SIG-M5 treated with dmso at 0.1 percent for 504 hours (cell line): ENCODE results near the gene SSTR5.

Source experiments
- DNase-seq: peaks from one replicate; lab custom pipeline; 2025; ENCODE audit not compliant: unreplicated experiment; lab: John Stamatoyannopoulos, UW

The SSTR5 gene

DNA sequence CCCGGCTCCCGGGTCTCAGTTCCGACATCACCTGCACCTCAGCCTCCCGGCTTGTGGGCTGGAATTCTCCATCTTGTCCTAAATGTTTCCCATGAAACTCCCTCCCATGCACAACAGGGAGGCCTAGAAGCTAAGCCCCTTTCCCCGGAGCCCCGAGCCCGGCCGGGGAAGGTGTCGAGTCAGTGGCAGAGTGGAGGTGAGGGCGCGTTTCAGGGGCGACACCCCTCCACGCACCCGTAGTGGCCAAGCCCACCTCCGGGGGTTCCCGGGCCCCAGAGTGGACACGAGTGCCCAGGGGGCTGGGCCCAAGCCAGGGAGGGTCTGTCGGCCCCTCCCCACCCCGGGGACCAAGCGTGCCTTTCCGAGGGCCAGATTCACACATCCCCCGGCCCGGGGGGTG lies 48.5 kb downstream of the SSTR5 start:
- DNase-seq: no peak

DNA sequence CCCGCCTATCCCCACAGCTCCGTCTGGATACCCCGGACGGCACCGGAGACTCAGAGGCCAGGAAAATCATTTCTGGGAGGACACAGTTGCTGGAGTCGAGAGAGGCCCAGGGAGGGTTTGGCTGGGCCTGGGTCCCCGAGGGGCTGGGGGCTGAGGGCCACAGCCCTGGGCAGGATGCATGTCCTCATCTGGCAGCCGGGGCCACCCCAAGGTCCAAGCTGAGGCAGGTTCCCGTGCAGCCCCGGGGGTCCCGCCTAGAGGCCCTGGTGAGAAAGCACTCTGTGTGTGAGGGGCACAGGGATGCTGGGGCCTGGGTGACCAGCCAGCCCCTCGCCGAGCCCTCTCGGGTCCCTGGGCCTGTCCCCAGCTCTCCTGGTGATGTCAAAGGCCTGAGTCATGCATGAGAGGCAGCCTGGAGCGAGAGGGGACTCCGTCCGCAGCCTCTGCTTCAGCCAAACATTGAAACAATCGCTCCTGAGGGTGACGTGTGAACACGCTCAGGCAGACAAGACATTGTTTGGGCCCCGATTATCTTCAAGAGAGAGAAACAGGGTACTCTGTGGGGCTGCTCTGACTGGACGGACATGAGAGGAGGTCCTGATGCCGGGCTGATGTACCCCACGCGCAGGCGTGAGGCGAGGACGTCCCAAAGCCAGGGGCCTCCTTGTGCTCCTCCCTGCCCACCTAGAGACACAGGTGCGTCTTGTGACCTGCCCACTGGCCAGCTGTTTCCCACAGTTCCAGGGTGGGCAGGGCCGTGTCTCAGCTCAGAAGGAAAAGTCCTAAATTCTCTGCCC lies 49.3 kb downstream of the SSTR5 start:
- DNase-seq: no peak

DNA sequence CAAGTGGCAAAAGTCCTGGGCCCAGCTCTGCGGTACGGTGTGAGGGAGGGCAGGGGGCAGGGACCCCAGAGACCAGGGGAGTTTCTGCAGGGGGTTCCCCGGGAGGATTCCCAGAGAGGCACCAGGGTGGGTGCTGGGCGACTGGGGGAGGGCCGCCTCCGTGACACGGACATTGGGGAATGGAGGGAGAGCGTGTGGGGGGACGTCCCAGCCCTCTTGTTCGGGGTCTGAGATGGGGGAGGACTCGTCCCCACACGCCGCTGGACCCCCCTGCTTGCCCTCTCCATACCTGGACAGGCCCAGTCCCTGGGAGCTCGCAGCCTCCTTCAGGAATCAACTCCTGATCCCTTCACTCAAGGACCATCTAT lies 49.8 kb downstream of the SSTR5 start:
- no peak for DNase-seq

GRCh38 chr16:1123525-1124230 lies 51.1 kb downstream of the SSTR5 start:
- DNase-seq: no peak

- no peak for DNase-seq
Measured at GRCh38 chr16:1124291-1124690, 51.7 kb downstream of the SSTR5 start.

GRCh38 chr16:1124795-1125194 lies 52.2 kb downstream of the SSTR5 start:
- DNase-seq: no peak

DNA sequence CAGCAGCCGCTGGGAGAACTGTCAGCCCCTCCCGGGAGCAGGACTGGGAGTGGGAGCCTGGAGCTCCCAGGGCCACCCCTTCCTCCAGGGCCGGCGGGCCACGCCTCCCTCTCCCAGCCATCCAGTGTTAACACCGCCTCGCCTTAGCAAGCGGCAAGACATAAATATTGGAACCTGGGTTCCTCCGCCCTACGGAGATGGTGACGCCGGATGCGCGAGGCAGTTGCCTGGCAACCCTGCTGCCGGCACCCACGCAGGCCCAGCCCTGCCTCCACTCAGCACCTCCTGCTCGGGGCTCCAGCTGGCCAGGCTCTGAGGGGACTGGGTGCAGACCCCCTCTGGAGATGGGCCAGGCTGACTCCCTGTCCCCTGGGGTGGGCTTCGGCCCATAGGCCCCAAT lies 52.9 kb downstream of the SSTR5 start:
- no peak for DNase-seq

DNA sequence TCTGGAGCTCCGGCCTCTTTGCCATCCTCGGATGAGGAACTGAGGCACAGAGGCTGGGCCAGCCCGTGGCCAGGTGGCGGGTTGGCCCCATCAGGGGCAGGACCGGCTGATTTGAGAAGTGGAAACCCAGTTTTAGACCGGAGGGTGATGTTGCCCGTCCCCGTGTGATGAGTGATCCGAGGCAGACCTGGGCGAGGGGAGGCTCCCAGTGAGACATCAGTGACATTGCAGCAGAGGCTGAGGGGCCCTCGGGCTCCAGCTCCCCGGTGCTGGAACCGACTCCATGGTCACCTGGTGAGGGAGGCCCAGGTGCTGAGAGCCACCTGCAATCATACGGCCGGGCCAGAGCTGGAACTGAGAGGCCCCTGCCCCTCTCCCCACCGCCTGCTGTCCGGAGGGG lies 53.5 kb downstream of the SSTR5 start:
- DNase-seq: no peak

- DNase-seq: no peak
Measured at GRCh38 chr16:1126586-1126985, 54.0 kb downstream of the SSTR5 start.

GRCh38 chr16:1127101-1127500 lies 54.6 kb downstream of the SSTR5 start:
- no peak for DNase-seq

- DNase-seq: no peak
Measured at GRCh38 chr16:1127971-1128715, 55.6 kb downstream of the SSTR5 start.

GRCh38 chr16:1129106-1129960 lies 56.8 kb downstream of the SSTR5 start:
- no peak for DNase-seq

DNA sequence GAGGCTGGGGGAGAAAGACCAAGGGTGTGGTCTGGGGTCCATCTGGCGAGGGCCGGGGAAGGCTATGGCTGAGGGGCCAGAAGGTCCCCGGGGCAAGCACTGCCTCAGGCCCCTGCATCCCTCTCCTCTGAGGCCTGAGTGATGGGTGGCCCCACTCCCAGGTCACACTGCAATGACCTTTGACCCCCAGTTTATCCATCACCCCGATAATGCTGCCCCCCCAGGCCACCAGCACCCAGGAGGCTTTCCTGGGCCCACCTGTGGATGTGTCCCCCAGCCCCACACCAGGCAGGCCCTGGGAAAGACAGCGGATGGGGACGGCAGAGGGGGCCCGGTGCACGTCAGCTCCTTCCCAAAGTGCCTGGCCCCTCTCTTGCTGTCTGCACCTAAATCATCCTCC lies 57.8 kb downstream of the SSTR5 start:
- DNase-seq: no peak
